ENCODE measurements around the gene STK4.

The STK4 gene

GRCh38 chr20:45029884-45030283 lies 63.6 kb downstream of the STK4 start:
- no peak for DNase-seq (ENCODE audit: low read depth)

DNA sequence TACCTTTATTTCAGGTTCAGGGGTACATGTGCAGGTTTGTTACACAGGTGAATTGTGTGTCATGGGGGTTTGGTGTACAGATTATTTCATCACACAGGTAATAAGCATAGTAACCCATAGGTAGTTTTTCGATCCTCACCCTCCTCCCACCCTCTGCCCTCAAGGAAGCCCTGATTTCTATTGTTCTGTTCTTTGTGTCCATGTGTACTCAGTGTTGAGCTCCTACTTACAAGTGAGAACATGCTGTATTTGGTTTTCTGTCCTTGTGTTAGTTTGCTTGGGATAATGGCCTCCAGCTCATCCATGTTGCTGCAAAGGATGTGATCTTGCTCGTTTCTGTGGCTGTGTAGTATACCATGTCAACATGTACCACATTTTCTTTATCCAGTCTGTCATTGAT lies 66.0 kb downstream of the STK4 start:
- no peak for DNase-seq (ENCODE audit: low read depth)

DNA sequence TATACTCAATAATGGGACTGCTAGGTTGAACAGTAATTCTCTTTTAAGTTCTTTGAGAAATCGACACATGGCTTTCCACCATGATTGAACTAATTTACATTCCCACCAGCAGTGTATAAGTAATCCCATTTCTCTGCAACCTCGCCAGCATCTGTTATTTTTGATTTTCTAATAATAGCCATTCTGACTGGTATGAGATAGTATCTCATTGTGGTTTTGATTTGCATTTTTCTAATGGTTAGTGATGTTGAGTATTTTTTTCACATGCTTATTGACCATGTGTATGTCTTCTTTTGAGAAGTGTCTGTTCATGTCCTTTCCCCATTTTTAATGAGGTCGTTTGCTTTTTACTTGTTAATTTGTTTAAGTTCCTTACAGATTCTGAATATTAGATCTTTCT lies 66.5 kb downstream of the STK4 start:
- DNase-seq (ENCODE audit: low read depth): no peak

DNA sequence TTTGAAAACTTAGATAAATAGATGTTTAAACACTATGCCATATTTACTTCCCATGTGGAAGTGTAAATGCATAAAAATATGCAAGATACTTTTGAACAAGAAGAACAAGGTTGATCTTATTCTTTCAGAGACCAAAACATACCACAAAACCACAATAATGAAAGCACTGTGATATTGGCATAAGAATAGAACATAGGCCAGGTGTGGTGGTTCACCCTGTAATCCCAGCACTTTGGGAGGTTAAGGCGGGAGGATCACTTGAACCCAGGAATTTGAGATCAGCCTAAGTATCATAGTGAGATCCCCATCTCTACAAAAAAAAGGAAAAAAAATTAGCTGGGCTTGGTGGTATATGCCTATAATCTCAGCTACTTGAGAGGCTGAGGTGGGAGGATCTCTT lies 68.1 kb downstream of the STK4 start:
- DNase-seq (ENCODE audit: low read depth): no peak

DNA sequence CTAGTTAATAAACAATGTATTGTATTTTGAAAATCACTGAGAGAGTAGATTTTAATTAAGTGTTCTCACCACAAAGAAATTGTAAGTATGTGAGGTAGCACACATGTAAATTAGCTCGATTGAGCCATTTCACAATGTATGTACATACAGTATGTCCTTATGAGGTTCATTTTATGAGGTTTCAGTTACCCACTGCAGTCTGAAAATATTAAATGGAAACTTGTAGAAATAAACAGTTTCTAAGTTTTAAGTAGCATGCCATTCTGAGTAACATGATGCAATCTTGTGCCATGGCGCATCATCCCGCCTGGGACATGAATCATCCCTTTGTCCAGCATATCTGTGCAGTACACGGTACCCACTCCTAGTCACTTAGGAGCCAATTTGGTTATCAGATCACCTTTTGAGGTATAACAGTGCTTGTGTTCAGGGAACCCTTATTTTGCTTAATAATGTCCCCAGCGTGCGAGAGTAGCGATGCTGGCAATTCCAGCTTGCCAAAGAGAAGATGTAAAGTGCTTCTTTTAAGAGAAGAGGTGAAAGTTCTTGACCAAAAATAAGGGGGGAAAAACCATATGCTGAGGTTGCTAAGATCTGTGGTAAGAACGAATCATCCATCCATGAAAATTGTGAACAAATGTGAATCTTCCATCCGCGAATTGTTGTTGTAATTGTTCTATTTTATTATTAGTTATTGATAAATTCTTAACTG lies 69.9 kb downstream of the STK4 start:
- no peak for DNase-seq (ENCODE audit: low read depth)

GRCh38 chr20:45037050-45037449 lies 70.7 kb downstream of the STK4 start:
- no peak for DNase-seq (ENCODE audit: low read depth)

GRCh38 chr20:45037635-45038034 lies 71.3 kb downstream of the STK4 start:
- DNase-seq (ENCODE audit: low read depth): no peak

GRCh38 chr20:45038745-45039474 lies 72.6 kb downstream of the STK4 start:
- no peak for DNase-seq (ENCODE audit: low read depth)

DNA sequence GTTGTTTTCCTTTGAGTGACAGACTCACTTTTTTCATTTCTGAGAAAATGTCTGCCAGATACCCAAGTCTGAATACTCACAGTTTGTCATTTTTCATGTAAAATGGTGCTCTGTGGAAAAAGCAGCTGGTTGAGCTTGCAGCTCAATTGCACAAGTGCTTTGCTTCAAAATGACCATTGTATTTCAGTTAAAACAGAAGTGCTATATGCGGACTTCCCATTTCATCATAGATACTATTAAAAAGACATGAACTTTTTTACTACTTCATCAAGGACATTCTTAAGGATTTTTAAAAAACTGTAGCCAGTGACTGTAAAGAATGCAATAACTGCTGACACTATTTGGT lies 73.1 kb downstream of the STK4 start:
- no peak for DNase-seq (ENCODE audit: low read depth)

- DNase-seq (ENCODE audit: low read depth): no peak
Measured at GRCh38 chr20:45041464-45042337, 75.4 kb downstream of the STK4 start.

GRCh38 chr20:45042978-45043377 lies 76.7 kb downstream of the STK4 start:
- no peak for DNase-seq (ENCODE audit: low read depth)

GRCh38 chr20:45044084-45044573 lies 77.8 kb downstream of the STK4 start:
- DNase-seq (ENCODE audit: low read depth): peak; percentile 11

GRCh38 chr20:45044601-45045000 lies 78.3 kb downstream of the STK4 start:
- DNase-seq (ENCODE audit: low read depth): no peak

- no peak for DNase-seq (ENCODE audit: low read depth)
Measured at GRCh38 chr20:45047581-45048119, 81.3 kb downstream of the STK4 start.

GRCh38 chr20:45049438-45049837 lies 83.1 kb downstream of the STK4 start:
- no peak for DNase-seq (ENCODE audit: low read depth)

- DNase-seq (ENCODE audit: low read depth): no peak
Measured at GRCh38 chr20:45049904-45050471, 83.7 kb downstream of the STK4 start.

GRCh38 chr20:45051204-45052060 lies 85.1 kb downstream of the STK4 start:
- DNase-seq (ENCODE audit: low read depth): no peak

DNA sequence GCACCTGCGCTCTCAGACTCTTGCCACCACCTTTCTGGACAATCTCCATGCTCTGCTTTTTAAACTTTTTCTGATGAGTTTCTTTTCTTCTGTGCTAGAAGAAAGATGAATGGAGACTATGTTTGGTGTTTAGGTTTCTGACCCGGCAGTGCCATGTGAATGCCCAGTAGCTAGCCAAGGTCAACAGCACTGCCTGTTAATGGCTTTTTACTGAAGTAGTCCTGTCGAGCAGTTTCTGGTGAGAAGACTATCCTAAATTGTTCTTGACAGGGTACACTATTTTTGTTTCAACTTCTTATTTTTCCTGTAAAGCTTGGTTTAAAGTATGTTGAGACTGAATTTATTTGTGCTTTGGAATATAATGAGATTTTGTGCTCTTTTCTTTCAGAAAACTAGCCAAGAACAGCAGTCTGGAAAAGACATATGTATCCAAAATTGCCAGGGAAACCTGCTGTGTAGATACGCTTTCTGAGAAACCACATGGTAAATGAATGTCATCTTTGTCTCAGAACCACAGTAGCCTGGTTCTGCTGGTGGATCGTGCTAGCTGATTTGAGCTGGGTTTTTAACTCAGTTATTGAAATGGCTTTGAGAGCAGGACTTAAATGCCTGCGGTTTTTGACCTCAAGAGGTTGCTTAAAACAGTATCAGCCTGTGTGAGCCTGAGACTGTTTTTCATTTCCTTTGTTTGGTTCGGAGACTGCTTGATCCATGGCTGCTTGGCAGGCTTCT lies 86.6 kb downstream of the STK4 start:
- no peak for DNase-seq (ENCODE audit: low read depth)

- no peak for DNase-seq (ENCODE audit: low read depth)
Measured at GRCh38 chr20:45053430-45054351, 87.4 kb downstream of the STK4 start.
